ENCODE measurements around the gene KRT7.

The KRT7 gene

DNA sequence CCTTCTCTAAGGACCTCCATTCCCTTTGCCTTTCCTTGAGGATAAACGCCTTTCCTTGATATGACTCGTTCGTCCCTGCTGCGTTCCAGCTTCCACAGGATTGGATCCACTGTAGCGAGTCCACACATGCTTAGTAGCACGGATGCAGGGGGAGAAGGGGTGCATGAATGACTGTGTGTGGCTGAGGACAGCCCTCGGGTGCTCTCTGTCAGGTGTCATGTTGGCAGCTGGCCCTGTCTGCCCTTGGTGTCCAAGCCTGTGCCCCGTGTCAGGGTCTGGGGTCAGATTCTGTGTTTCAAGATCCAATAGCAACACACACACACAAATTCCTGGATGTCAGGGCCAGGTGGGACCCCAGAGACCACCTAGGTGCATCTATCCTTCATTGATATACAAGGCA lies 23.7 kb upstream of the KRT7 start:
- no peak overlapping the region for H3K4me3 ChIP-seq (ENCODE audit: low read length)
- TF ChIP-seq, protein P1, sequence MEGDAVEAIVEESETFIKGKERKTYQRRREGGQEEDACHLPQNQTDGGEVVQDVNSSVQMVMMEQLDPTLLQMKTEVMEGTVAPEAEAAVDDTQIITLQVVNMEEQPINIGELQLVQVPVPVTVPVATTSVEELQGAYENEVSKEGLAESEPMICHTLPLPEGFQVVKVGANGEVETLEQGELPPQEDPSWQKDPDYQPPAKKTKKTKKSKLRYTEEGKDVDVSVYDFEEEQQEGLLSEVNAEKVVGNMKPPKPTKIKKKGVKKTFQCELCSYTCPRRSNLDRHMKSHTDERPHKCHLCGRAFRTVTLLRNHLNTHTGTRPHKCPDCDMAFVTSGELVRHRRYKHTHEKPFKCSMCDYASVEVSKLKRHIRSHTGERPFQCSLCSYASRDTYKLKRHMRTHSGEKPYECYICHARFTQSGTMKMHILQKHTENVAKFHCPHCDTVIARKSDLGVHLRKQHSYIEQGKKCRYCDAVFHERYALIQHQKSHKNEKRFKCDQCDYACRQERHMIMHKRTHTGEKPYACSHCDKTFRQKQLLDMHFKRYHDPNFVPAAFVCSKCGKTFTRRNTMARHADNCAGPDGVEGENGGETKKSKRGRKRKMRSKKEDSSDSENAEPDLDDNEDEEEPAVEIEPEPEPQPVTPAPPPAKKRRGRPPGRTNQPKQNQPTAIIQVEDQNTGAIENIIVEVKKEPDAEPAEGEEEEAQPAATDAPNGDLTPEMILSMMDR (IDR thresholded peaks at IDR 0.05; ENCODE audit: insufficient read depth, low read depth, low read length, missing control alignments), result no peak
- DNase-seq (ENCODE audit: low read depth), result peak; percentile 82

DNA sequence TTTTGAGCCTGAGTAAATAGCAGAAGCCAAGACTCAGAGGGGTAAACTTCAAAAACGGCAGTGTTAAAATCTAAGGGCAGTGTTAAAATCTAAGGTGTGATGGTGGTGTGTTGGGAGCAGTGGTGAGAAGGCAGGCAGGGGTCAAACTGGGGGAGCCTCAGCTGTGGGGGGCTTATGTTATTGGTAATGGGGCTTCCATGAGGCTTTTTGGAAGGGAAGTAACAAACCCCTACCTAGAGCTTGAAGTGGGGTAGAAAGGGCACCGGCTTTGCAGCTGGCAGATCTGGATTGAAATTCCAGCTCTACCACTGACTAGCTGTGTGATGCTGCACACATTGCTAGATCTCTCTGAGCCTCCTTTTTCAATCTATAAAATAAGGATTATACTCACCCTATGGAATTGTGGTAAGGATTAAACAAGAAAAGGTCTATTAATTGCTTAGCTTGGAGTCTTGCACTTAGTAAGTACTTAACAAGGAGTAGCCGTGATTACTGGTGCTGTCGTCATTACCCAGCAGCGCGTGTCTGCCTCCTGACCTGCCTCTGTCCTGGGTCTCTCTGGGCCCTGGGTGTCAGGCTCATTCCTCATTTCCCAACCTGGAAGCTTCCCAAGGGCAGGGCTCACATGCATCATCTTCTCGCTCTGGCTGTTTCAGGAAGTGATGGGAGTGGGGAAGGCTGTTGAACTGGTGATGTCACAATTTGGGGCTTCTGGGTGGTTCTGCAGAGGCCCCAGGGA lies 22.7 kb upstream of the KRT7 start:
- H3K4me3 ChIP-seq (ENCODE audit: low read length), result no peak overlapping the region
- TF ChIP-seq, protein P1 (IDR thresholded peaks at IDR 0.05; ENCODE audit: insufficient read depth, low read depth, low read length, missing control alignments), result no peak
- peak; percentile 92 for DNase-seq (ENCODE audit: low read depth)

DNA sequence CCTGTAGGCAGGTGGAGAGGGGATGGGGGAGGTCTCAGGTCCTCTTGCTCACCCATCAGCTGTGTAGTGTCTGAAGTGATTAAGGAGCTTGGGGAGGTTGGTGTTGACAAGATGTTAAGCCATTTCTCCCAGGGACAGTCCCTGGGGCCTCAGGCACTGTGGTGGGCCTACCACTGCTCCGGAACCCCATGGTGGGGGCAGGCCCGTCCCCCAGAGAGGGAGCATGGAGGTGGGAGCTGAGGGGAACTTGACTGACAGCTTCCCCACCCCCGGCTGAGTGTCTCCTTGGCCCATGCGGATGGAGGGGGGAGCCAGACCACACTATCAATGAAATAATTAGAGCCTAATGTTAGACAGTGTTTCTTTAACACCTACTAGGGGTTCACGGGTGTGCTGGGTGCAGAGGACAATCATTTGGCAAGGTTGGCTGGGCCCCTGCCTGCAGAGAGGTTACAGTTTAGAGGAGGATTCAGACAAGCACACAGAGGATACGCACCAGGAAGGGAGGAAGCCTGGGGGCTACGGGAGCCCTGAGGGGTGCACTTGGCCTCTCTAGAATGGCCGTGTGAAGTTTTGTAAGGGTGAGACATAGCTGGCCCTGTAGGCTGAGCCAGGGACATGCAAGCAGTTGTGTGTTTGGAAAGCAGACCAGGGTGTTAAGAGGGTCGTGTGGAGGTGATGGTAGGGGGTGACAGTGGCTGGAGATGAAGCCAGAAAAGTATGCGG lies 22.0 kb upstream of the KRT7 start:
- TF ChIP-seq, protein P1 (IDR thresholded peaks at IDR 0.05; ENCODE audit: insufficient read depth, low read depth, low read length, missing control alignments), result no peak
- DNase-seq (ENCODE audit: low read depth), result no peak
- no peak overlapping the region for H3K4me3 ChIP-seq (ENCODE audit: low read length)

DNA sequence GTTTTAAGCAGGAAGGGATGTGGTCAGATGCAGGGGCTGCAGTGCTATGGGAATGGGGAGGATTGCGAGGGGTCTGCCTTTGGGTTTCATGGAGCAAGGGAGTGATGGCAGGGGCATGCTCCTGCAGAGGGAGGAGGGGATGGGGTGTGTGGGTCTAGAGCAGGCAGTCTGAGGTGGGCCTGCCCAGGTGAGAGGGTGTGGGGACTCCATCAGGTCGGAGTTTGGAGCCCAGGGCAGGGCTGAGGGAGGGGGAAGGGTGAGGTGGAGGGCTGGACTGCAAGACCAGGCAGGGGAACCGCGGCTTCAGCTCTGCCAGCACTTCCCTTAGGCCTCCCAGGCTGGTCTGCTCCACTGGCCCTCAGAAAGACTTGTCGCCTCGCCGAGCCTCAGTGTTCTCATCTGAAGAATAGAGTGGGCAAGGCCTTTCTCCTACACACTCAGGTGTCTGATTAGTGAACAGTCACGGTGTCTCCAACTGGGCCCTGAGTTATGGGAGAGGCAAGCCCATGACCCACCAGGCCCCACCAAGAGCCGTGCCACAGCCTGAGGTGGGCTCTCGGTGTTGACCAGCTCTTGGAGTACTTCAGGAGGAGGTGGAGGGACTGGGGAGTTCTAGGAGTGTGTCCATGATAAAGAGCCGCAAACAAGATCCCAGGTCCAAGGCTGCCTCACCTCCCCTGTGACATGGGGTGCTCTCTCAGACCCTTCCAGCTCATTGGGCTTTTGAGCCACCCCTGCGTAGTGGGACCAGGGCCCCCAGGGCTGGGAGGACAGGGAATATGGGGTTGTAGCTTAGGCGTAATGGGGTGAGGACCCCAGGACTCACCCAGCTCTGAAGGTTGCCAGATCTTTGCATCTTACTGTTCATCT lies 21.1 kb upstream of the KRT7 start:
- TF ChIP-seq, protein P1 (IDR thresholded peaks at IDR 0.05; ENCODE audit: insufficient read depth, low read depth, low read length, missing control alignments), result no peak
- no peak overlapping the region for H3K4me3 ChIP-seq (ENCODE audit: low read length)
- no peak for DNase-seq (ENCODE audit: low read depth)

DNA sequence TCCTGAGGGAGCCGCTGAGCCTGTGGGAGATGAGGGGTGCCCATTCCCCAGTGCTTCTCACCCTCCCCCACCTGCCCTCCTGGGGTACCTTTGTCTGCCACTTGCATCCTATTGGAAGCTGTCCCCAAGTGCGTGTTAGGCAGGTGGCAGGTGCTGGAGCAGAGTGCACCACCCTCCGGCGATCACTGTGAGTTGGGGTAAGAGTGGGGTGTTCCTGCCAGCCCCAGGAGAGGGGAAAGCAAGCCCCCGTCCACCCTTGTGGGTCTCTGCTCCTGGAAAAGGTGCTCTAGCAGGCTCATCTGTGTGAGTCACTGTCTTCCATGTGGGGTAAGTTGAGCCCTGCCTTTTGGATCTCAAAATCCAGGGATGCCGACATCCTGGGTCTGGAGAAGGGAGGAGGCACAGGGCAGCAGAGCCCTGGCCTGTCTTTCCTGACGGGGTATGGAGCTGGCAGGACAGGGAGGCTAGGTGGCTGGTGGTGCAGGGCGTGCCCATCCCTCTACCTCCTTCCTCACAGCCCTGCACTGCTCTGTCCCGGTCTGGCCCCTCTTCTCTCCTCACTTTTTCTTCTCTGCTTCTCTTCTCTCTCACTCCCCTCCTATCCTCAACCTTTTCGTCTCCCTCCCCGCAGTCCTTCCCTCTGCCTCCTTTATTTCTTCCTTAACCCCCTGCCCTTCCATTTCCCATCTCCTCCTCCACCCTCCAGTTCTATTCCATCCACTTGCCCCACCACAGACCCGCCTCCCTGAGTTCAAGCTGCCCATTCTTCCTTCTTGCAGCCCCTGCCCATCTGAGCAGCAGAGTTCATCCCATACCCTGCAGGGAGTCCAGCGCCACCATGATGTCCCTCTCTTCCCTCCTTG lies 20.1 kb upstream of the KRT7 start:
- DNase-seq (ENCODE audit: low read depth), result no peak
- TF ChIP-seq, protein P1 (IDR thresholded peaks at IDR 0.05; ENCODE audit: insufficient read depth, low read depth, low read length, missing control alignments), result no peak
- H3K4me3 ChIP-seq (ENCODE audit: low read length), result no peak overlapping the region
